HG02588 (cell line): Measurements from ENCODE around the gene NXPH3.
"Not testable (repeated sequence)": the region's sequence is repeated elsewhere in the genome, so short reads cannot be mapped to it uniquely, and the experiment has no call there.

Experiments used
- ATAC-seq: cut with Tn5 transposase; IDR thresholded peaks from one replicate; pipeline ENCODE4 v1.9.1; 2021; ENCODE audit warnings: mild to moderate bottlenecking, moderate library complexity; ENCODE audit not compliant: unreplicated experiment

NXPH3 gene

DNA sequence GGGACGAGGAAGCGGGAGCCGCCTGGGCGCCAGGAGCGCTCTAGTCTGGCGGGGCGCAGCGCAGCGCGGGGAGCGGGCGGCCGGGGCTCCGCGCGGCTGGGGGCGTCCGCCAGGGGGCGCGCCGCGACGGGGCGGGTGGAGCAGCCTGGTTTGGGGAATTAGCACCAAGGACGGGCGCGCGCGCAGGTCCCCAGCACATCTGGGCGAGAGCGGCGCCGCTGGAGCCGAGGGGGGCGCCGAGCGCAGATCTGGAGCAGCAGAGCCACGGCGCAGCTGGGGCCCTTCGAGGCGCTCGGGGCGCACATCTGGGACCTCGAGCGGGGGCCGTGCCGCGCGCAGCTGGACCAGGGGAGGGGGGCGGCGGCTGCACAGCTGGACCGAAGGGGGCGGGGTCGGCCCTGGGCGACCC is at the start of gene NXPH3:
TSS of gene NXPH3 (plus strand) at position 193 of the 409 bp plus-strand sequence. CDS start 349 bp downstream, outside the sequence.
- no peak for ATAC-seq

DNA sequence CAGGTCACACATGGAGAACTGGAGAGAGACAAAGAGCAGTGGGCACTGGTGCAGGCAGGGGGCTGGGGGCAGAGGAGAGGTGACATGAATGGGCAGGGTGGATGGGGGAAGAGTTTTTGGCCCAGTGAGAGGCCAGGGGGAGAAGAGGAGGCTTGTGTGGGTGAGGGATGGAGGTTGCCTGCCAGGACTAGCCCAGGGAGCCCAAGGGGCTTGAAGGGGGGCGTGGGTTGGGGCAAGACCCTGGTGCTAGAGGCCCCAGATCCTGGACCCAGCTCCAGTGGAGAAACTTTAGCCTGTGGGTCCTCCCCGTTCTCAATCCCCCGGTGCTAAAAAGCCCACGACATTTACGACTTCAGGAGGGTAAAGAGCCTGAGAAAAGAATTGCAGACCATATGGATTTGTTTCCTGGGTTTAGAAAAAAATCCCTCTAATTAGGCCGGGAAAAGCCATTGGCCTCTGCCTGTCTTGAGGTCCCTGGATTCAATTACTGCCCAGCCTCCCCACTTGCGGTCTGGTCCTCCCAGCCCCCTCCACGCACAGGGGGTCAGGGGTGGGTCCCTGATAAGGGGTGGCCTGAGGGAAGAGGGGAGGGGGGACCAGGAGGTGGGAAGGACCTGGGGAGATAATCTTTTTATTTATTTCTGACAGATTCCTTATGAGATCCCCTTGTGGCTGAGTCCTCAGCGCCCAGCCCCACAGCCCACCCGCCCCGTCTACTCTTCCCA is 47.6 kb upstream of the NXPH3 start:
- ATAC-seq = no peak

GRCh38 chr17:49528966-49529365 is 46.7 kb upstream of the NXPH3 start:
- ATAC-seq = no peak

DNA sequence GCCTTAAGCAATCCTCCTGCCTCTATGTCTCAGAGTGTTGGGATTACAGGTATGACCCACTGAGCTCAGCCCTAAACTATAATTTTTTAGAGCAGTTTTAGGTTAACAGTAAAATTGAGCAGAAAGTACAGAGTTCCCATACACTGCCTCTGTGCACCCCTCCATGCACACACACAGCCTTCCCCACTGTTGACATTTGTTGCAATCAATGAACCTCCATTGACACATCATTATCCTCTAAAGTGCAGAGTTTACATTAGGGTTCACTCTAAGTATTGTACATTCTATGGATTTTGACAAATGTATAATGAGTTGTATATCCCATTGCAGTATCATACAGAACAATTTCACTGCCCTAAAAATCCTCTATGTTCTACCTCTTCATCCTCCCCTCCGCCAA is 45.6 kb upstream of the NXPH3 start:
- no peak for ATAC-seq

DNA sequence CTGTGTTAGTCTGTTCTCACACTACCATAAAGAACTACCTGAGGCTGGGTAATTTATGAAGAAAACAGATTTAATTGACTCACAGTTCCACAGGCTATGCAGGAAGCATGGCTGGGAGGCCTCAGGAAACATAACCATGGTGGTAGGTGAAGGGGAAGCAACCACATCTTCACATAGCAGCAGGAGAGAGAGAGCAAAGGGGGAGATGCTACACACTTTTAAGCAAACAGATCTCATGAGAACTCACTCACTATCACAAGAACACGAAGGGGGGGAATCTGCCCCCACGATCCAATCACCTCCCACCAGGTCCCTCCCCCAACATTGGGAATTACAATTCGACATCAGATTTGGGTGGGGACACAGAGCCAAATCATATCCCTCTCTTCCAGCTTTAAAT is 31.8 kb upstream of the NXPH3 start:
- ATAC-seq = no peak

DNA sequence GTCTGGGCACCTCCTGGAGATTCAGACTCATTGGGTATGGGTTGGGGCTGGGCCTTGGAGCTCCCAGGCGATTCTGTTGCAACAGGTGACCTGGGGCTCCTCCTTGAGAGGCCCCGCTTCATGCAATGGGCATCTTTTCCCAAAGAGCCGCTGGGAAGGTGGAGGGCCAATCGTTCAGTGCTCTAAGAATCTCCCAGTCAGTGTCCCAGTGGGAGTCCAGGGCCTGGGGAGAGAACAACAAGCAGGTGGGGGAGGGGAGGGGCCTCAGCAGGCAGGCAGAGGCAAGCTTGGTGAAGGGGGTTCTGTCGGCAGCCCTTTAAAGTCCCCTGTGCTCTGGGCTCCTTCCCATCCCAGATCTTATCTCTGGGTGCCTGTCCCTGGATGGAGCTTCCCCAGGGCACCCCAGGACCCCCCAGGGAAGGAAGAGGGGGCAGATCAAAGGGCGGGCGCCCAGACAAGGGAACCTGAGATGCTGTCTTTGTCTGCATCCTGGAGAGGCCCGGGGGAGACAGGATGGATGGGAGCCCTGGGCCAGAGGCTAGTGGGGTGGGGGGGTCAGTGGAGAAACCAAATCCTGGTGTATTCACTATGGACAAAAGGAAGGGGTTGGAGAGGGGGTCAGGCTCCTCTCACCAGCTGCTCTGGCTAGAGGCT is 30.5 kb upstream of the NXPH3 start:
- no peak for ATAC-seq

DNA sequence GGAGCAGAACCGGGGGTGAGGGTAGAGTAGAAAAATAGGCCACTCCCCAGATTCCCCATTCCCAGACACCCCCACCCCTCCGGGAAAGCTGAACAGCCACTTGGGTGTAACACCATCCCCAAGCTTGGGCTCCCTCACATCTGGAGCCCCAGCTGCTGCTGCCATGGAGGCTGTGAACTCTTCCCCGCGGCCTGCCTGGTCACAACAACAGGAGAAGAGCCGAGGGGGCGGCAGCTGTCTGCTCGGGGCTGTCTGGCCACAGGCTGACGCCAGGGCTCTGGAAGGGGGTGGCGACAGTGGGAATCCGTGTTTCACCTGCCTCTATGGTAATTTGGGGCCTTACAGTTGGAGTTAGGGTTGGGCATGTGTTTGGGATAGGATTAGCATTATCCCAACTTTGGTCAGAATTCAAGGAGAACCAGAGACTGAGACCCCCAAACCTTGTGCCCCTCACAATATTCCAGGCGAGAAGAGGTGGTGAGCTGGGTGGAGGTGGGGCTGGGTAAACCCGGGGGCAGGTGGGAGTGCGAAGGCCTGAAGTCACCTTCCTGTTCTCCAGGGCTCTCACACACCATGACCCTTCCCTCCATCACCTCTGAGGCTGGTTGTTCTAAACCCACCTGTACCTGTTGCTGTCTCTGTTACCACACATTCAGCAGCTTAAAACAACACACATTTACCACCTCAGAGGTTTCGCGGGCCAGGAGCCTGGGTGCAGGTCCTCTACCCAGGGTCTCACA is 29.7 kb upstream of the NXPH3 start:
- ATAC-seq = no peak

DNA sequence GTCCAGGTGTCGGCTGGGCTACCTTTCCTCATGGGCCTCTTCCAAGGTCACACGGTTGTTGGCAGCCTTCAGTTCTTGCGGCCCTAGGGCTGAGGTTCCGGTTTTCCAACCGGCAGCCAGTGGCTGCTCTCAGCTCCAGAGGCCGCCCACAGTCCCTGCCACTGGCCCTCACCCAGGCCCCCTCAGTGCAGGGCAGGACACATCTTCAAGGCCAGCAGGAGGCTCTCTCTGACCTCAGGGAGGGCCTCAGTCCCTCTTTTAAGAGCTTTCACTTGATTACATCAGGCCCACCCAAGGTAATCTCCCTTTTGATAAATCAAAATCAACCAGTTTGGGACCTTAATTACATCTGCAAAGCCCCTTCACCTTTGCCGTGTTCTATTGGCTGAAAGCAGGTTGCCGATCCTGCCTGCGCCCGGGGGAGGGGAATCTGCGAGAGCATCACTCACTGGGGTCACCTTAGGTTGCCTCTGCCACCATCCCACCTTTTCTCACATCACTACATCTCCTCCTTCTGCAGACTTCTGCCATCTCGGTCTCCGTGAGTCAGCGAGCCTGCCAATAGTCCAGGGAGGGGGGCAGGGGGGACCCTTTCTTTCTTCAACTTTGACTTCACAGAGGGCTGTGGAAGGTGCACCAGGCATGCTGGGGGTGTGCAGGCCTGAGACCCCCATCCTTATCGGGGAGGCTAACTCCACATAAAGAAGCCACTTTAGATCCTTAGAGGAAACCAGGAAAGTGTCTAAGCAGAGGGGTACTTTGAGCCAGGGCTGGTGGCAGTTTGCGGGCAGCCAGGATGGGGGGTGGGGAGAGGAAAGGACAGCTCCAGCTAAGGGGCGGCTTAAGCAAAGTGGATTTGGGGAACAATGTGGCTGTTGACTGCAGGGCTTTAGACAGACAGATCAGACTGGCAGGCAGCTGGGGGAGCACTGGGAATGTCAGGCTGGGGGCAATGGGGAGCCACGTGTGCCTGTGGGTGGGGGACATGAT is 28.8 kb upstream of the NXPH3 start:
- no peak for ATAC-seq

DNA sequence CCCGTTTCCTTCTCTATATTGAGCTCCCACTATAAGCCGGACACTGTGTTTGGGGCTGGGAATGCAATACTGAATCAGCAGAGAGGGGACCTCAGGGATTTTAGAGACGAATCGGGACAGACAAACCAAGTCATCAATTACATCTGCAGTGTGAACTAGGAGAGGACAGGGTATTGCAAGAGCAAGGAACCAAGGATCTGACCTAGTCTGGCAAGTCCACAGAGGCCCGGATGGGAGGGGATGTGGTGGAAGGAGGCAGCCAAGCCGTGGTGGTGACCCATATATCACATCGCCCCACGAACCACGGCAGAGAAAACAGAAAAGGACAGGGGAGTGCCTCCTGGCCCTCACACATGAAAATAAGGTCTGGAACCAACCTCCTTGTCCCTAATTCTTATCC is 28.1 kb upstream of the NXPH3 start:
- no peak for ATAC-seq

GRCh38 chr17:49548051-49548505 is 27.6 kb upstream of the NXPH3 start:
- ATAC-seq = no peak

DNA sequence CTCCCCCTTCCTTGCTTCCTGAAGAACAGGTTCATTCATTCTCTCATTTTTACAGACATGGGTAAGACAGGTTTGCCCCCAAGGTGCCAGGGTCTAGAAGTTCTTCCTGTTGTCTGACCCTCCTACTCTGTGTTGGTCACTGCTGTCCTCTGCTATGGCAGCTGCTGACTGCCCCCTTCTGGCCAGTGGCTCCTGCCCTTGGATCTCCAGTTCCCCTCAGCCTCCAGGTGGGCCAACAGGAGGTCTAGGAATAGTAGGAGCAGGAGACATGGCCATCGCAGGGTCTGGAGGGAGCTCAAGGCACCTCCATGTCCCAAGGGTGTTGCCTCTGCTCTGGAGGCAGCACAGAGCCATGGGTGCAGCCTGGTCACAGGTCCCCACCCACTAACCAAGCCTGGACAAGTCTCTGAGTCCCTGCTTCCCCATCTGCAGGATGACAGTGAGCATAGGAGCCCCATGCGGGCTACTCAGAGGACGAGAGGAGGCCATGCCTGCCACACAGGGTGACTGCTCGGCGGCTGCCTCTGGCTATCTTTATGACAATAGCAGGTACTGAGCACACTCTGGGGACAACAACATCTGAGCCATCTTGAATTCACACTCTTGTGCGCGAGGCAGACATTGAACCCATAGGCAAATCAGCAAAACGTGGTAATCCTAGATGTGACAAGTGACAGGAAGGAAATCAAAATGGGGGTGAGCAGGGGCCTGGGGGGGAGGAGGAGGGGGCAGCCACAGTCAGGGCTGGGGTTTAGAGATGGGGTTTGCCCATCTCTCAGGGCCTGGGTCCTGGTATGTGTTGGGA is 27.0 kb upstream of the NXPH3 start:
- ATAC-seq = no peak

GRCh38 chr17:49549311-49549605 is 26.4 kb upstream of the NXPH3 start:
- no peak for ATAC-seq

DNA sequence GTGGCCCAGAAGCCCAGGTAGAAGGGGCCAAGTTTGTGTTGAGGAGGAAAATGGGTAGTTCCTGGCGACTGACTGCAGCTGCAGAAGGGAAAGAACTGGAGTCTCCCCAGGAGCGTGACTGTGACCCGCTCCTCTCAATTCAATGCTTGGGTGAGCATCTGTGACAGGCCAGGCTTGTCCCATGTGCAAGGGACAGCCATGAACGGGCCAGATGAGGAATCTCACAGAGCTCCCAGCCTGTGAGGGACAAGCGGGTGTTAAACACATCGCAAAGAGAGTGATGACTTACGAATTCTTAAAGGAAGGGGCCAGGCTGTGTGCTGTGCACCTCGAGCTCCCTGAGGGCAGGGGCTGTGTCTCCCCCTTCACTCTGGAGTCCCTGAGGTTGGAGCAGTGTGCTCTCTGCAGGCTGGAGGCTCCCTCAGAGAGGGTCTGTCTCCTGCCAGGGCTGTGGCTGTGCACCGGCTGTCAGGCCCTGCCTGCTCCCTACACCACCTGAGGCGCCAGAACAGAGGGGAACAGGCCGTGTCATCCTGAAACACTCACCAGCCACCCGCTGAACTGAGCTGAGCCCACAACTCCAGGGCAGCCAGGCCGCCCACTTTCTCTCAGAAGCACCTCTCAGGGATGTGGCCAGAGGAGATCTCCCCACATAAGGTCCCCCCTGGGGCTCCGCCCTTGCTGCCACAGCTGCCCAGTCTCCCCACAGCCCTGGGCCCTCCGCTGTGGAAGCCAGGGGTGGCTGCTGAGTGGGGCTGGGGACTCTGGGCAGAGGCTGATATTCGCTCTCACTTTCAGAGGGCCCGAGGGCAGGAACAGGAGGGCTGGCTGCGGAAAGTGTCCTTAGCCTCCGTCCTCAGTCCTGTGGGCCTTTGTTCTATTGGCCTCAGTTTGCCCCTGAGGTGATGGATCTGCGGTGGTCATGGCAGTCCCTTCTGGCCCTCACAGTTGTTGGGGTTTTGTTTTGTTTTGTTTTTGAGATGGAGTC is 25.7 kb upstream of the NXPH3 start:
- ATAC-seq = no peak

DNA sequence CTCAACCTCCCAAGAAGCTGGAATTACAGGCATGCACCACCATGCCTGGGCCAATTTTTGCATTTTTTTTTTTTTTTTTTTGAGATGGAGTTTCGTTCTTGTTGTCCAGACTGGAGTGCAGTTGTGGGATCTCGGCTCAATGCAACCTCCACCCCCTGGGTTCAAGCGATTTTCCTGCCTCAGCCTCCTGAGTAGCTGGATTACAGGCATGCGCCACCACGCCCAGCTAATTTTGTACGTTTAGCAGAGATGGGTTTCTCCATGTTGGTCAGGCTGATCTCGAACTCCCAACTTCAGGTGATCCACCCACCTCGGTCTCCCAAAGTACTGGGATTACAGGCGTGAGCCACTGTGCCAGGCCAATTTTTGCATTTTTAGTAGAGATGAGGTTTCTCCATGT is 24.9 kb upstream of the NXPH3 start:
- not testable (repeated sequence) for ATAC-seq

GRCh38 chr17:49551221-49552069 is 24.2 kb upstream of the NXPH3 start:
- no peak for ATAC-seq

DNA sequence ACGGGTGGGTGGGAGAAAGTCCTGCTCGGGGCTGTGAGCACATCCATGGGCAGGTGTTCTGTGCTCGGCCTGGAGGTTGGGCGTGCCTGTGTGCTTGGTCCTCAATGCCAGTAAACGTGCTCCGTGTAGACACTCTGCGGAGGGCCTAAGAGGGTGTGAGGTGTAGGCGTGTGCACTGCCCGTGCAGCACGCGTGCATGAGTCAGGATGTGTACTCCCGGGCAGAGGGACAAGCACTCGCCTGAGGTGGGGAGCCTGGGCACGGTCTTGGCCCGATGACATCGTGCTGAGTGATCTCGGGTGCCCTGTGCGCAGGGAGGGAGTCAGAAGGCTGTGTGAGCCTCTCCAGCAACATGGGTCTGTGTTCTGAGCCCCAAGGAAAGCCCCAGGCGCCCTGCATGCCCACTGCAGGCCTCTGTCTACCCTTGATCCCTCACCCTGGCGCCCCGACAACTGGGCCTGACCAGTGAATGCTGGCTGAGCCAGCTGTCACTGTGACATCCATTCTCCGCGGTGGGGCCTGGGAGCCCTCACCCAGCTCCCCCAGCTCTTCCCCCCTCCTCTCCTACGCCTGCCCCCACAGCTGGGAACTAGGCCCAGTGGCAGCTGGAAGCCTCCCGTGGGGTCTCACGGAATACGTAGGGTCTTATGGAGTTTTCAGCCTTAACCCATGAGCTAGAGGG is 23.5 kb upstream of the NXPH3 start:
- ATAC-seq = no peak

GRCh38 chr17:49553676-49554335 is 21.9 kb upstream of the NXPH3 start:
- ATAC-seq = no peak
